Measurements from ENCODE around the gene CCDC88C.

The CCDC88C gene

DNA sequence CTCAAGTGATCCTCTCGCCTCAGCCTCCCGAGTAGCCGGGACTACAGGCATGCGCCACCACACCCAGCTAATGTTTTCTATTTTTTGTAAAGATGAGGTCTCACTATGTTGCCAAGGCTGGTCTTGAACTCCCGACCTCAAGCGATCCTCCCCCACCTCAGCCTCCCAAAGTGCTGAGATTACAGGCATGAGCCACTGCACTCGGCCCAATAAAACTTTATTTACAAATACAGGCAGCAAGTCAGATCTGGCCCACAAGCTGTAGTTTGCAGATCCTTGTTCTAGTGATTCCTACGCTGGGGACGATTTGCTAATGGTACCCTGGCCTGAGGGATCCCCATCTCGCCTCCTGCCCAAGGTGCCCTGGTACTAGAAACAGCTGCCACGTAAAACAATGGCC, 74.6 kb downstream of the CCDC88C start:
- Histone ChIP-seq H3K79me2 (ENCODE audit: insufficient read depth, low read depth) (peaks cover 12% of the 10 kb centered on the region; the same call in 1 of the 2 replicates), H3K4me2 (no peak overlapping the region), H3K9ac (no peak overlapping the region), H3K4me3 (IDR thresholded peaks at IDR 0.05; ENCODE audit: insufficient read depth, low read depth, low read length) (no peak overlapping the region), H3K4me1 (ENCODE audit: low read depth, poor library complexity, severe bottlenecking) (peaks cover 5% of the 10 kb centered on the region), H3K36me3 (ENCODE audit: insufficient read depth) (no peaks in the 10 kb centered on the region), H2AFZ (ENCODE audit: low read depth) (no peak overlapping the region), H3K27ac (no peak overlapping the region), H4K20me1 (ENCODE audit: insufficient read depth) (no peaks in the 10 kb centered on the region), H3K27me3 (ENCODE audit: insufficient read depth, low read depth) (no peaks in the 10 kb centered on the region)
- TF ChIP-seq, protein P1, sequence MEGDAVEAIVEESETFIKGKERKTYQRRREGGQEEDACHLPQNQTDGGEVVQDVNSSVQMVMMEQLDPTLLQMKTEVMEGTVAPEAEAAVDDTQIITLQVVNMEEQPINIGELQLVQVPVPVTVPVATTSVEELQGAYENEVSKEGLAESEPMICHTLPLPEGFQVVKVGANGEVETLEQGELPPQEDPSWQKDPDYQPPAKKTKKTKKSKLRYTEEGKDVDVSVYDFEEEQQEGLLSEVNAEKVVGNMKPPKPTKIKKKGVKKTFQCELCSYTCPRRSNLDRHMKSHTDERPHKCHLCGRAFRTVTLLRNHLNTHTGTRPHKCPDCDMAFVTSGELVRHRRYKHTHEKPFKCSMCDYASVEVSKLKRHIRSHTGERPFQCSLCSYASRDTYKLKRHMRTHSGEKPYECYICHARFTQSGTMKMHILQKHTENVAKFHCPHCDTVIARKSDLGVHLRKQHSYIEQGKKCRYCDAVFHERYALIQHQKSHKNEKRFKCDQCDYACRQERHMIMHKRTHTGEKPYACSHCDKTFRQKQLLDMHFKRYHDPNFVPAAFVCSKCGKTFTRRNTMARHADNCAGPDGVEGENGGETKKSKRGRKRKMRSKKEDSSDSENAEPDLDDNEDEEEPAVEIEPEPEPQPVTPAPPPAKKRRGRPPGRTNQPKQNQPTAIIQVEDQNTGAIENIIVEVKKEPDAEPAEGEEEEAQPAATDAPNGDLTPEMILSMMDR (conservative IDR thresholded peaks at IDR 0.05; ENCODE audit: low read depth, low read length), result no peak

DNA sequence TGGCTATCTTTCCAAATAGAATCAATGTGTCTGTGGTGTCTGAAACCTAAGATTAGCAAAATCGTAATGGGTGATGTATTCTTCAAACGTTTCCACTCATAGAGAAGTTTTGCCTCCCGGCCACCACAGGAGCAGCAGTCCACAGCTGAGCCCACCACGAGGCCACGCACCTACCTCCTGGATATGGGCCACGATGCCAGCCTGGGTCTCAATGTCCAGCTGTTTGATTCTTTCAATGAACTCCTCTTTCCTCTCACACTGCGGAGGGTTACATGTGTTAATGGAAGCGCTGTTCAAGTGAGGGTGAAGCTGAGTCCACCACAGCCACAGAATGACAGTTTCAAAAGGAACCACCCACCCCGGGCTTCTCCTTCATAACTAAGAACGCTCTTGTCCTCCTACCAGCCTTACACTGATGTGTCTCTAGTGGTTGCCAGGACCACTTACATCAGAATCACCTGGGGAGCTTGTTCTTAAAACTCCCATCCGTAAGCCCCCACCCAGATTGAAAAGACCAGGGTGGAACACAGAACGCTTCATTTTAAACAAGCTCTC, 75.3 kb downstream of the CCDC88C start:
- Histone ChIP-seq H3K27me3 (ENCODE audit: insufficient read depth, low read depth) (no peaks in the 10 kb centered on the region), H3K9ac (no peak overlapping the region), H4K20me1 (ENCODE audit: insufficient read depth) (no peaks in the 10 kb centered on the region), H3K4me1 (ENCODE audit: low read depth, poor library complexity, severe bottlenecking) (peaks cover 5% of the 10 kb centered on the region), H3K4me2 (no peak overlapping the region), H3K27ac (no peak overlapping the region), H2AFZ (ENCODE audit: low read depth) (no peak overlapping the region), H3K79me2 (ENCODE audit: insufficient read depth, low read depth) (peaks cover 8% of the 10 kb centered on the region; the same call in 1 of the 2 replicates), H3K36me3 (ENCODE audit: insufficient read depth) (no peaks in the 10 kb centered on the region), H3K4me3 (IDR thresholded peaks at IDR 0.05; ENCODE audit: insufficient read depth, low read depth, low read length) (no peak overlapping the region)
- TF ChIP-seq, protein P1 (conservative IDR thresholded peaks at IDR 0.05; ENCODE audit: low read depth, low read length), result no peak

DNA sequence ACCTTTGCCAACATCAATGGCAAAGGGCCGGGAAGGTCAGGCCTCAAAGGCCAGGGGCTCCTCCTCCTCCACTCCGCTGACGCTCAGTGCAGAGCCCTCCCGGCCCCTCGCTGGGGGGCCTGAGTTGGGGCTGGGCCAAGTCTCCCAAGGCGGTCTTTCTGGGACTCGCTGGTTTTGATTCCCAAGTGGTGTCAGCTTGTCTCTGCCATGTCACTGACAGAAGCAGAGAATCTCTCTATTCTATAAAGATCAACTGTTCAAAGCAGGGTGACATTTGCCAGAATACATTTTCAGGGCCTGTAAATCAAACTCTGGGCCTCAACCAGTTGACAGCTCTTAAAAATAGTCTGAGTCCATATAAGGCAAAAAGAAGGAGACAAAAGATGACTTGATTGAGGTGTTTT, 75.9 kb downstream of the CCDC88C start:
- H2AFZ ChIP-seq (ENCODE audit: low read depth), result no peak overlapping the region
- peaks cover 8% of the 10 kb centered on the region; the same call in 1 of the 2 replicates for H3K79me2 ChIP-seq (ENCODE audit: insufficient read depth, low read depth)
- no peaks in the 10 kb centered on the region for H3K27me3 ChIP-seq (ENCODE audit: insufficient read depth, low read depth)
- H3K27ac ChIP-seq, result no peak overlapping the region
- TF ChIP-seq, protein P1 (conservative IDR thresholded peaks at IDR 0.05; ENCODE audit: low read depth, low read length), result no peak
- H3K4me2 ChIP-seq, result no peak overlapping the region
- no peak overlapping the region for H3K4me3 ChIP-seq (IDR thresholded peaks at IDR 0.05; ENCODE audit: insufficient read depth, low read depth, low read length)
- H3K4me1 ChIP-seq (ENCODE audit: low read depth, poor library complexity, severe bottlenecking), result no peaks in the 10 kb centered on the region
- H3K9ac ChIP-seq, result no peak overlapping the region
- no peaks in the 10 kb centered on the region for H4K20me1 ChIP-seq (ENCODE audit: insufficient read depth)
- no peaks in the 10 kb centered on the region for H3K36me3 ChIP-seq (ENCODE audit: insufficient read depth)

DNA sequence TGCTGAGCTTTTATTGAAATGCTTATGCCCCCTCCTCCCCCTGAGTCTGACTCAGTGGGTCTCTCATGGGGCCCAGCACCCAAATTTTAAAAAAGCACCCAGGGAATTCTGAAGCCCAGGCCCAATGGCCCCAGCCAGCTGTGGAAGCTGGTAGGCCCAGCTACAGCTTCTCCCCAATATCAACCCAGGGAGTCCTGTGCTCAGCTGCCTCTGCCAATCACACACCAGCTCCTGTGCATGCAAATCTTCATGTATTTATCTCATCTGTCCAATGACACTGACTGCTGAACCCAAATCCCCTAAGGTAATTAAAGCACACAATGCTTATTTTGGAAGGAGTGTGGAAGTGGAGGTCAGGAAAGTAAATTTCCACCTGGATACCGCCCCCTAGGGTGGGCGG, 76.3 kb downstream of the CCDC88C start:
- Histone ChIP-seq H3K27ac (no peak overlapping the region), H3K27me3 (ENCODE audit: insufficient read depth, low read depth) (no peaks in the 10 kb centered on the region), H3K79me2 (ENCODE audit: insufficient read depth, low read depth) (peaks cover 5% of the 10 kb centered on the region; the same call in 1 of the 2 replicates), H3K36me3 (ENCODE audit: insufficient read depth) (no peaks in the 10 kb centered on the region), H3K4me1 (ENCODE audit: low read depth, poor library complexity, severe bottlenecking) (no peaks in the 10 kb centered on the region), H3K4me3 (IDR thresholded peaks at IDR 0.05; ENCODE audit: insufficient read depth, low read depth, low read length) (no peak overlapping the region), H4K20me1 (ENCODE audit: insufficient read depth) (no peaks in the 10 kb centered on the region), H3K9ac (no peak overlapping the region), H2AFZ (ENCODE audit: low read depth) (no peak overlapping the region), H3K4me2 (no peak overlapping the region)
- TF ChIP-seq, protein P1 (conservative IDR thresholded peaks at IDR 0.05; ENCODE audit: low read depth, low read length), result no peak

All from KMS-11 (cell line).